HG03045 (cell line): ENCODE data around the gene CNNM3.

Experiments used
- ATAC-seq: cut with Tn5 transposase; IDR thresholded peaks from one replicate; pipeline ENCODE4 v1.9.1; 2021; ENCODE audit warnings: mild to moderate bottlenecking, moderate library complexity; ENCODE audit not compliant: unreplicated experiment

CNNM3 gene

DNA sequence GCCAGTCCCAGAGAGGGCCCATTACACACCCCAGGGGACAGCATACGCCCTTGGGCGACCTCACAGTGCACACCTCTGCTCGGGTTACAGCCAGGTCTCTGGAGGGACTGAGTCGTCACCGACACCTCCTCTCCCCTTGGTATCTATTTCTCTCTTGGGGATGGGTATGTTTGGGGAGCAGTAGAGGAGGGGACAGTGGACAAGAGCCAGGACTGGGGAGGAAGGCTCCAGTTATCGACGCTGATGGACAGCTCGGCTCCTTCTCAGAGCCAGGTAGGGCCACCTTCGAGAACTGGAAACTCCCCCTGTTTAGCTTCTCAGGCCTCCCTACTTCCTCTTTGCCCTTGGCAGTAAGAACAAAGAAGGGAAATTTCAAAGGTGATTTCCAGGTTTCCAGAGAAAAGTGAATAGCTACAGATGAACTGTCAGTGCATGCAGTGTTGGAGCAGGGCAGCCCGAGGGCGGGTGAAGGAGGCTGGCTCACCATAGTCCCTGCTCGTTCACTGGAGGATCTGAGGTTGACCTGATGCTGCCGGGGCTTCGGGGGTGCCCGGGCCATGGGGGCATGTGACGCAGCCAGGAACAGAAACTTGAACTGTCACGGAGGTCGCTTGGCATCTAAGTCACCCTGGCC is 58.2 kb downstream of the CNNM3 start:
- ATAC-seq: peak; percentile 37

- no peak for ATAC-seq
Observed at GRCh38 chr2:96875498-96876268, 59.6 kb downstream of the CNNM3 start.

DNA sequence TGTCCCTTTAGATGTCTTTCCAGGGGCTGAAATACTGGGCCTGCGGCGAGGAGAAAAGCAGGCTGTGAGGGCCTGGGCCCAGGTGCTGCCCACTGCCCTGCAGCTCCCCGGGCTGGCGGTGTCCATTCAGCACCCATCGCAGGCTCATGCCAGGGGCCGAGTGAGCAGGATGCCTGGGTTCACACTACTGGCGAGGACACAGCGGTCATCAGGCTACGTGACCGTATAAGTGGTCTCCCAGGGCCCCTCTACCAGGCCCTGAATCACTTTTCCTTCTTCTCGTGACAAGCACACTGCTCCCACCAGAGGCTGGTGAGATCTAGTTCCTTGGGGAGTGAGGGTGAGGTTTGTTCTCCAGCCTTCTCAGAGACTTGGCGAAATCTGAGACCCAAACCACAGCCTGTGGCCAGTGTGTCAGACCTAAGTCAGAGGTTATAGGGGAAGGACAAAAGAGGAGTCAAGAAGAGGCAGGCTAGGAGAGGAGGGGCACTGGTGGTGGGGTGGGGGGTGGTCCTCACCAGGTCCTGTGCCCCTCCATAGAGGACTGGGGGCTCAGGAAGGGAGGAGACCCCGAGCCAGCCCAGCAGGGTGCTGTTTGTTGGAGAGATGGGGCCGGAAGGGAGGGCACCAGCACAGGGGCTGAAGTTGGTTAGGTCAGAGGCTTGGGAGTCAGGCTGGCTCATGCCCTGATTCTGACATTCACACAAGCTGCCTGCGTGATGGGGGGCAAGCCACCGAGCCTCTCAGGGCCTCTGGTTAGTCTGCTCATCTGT is 60.4 kb downstream of the CNNM3 start:
- ATAC-seq: no peak

DNA sequence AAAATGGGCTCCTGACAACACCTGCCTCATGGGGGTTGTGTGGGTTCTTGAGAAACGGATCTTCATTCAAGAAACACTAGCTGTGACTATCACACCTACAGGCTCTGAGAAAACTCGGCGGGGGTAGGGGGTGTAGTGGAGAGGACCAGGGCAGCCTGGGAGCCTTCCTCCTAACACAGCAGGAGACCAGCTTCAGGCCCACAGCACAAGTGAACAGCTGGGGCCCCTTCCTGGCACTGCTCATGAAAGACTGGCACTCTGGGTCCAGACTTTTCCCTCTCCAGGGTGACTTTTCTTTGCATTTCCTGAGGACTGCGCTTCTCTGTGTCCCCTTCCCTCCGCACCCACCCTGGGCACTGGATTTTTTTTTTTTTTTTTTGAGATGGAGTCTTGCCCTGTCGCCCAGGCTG is 61.0 kb downstream of the CNNM3 start:
- no peak for ATAC-seq

GRCh38 chr2:96877631-96878092 is 61.6 kb downstream of the CNNM3 start:
- ATAC-seq: no peak

DNA sequence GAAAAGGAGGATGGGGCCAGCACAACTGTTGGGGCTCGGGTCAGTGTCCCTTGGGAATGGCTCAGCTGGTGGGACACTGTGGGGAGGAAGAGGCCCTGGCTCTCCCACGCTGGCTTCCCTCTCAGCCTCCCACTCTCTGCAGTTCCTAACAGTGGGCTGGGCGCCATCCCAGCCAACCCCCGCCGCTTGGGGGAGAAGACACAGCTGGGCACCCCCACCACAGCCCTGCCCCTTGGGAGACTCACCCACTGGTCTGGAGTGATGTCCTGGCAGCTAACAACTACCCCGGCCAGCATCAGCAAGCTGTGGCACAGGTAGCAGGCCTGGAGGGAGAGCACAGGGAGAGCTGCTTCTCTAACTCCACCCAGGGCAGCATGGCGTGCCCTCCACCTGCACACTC is 62.1 kb downstream of the CNNM3 start:
- no peak for ATAC-seq

DNA sequence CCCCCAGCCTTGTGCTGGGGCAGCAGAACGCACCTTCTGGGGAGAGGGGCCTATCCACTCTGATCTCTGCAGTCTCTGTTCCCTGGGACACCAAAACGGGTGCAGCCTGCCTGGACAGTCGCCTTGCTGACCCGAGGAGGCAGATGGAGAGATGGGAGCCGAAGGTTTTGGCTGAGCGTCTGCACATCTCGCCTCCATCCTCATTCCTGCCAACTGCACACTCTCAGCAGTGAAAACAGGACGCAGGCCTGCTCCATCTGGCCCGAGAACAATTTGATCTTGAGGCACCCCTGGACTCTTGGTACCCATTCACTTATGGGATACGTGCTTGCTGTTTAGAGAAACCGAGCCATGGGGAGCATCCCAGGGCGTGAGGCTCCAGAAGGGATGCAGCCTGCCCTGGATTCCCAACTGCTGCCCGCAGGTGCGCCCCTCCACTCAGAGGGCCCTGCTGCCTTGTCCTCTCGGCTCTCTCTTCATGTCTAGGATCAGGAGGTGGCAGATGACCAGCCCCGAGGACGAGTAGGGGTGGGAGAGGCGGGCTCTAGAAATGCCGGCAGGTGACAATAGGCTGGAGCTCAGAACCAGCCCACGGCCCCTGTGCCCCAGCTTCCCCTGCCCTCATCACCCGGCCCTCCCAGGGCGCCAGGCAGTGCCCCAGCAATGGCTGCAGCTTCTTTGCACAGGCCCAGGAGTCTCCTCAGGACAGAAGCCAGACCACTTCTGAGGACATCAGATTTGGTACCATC is 62.9 kb downstream of the CNNM3 start:
- no peak for ATAC-seq

DNA sequence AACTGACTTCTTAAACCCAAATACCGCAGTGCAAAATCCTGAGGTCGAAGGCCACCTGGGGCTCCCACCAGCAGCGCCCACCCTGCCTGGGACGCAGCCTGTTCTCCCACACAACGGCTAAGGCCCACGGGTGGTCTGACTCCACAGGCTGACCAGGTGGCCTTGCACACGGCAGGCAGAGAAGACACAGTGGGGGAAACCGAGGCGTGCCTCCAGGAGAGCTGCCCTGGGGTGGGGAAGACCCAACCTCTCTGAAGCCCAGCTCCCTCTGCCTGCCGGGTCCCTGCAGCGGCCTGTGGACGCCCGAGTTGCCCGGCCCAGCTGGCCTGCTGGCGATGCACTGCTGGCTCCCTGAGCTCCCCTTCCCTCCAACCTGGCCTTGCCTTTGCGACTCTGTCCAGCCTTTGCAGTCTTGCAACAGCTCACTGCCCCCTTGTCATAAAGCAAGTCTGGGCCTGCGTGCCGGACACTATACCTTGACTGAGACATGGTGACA is 63.5 kb downstream of the CNNM3 start:
- ATAC-seq: no peak

DNA sequence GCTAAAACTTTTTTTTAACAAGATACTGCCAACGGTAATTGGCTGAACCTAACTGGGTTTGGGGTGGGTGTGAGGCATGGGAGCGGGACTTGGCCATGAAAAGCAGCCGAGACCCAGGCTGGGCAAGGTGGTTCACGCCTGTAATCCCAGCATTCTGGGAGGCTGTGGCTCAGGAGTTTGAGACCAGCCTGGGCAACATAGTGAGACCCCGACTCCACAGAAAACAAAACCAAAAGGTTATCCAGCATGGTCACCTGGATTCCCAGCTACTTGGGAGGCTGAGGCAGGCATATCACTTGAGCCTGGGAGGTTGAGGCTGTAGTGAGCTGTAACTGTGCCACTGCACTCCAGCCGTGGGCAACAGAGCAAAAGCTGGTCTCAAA is 64.8 kb downstream of the CNNM3 start:
- no peak for ATAC-seq

DNA sequence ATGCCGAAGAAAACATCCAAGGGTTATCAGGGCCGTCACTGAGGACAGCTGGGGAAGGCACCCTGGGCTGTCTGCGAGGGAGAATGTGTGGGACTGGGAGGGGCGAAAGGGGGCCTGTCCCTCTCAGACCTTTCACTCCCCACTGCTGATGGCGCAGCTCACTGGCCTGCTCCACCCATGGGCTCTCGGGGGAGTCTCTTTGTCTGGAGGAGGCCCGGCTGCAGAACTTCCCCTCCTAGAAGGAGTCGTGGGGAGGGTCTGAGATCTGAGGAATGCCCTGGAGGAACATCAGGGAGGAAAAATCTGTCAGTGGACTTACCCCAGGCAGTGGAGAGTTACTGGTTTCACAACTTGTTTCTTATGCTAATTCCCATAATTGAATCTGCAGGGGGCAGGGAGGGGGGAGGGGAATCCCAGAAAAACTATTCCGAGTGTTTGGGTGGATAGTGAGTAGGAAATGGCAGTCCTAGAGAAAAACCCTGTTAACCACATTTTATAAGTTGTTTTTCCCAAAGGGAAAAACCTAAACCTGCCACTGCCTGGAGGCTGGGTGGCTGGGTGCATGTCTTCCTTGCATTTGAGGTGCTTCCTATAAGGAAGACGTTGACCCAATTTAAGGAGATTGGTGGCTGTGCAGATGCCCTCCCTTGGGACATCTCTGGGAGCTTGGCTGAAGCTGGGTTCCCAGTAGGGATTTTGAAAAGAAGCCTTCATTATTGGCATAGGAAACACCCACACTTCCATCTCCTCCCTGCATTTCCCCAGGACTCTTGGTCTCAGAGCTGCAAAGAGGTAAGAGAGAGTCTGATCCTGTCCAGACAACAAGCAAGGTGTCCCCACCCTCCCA is 65.5 kb downstream of the CNNM3 start:
- no peak for ATAC-seq

GRCh38 chr2:96882230-96882629 is 66.2 kb downstream of the CNNM3 start:
- ATAC-seq: no peak

DNA sequence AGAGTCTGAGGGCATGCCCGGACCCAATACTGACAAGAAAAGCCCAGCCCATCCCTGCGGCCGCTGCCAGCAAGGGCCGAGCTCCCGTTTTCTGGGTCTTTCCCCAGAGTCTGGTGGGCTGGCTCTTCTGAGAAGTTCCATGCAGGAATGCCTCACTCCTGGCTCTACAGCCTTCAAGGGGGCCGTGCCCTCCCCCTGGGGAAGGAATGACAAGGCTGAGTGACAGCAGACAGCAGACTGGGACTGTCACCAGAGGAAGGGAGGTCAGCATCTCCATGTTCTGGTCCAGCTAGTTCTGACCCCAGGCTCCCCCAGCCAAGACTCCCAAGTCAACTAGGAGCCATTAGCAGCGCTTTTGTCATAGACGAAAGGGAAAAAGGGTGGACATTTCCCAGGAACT is 66.8 kb downstream of the CNNM3 start:
- ATAC-seq: no peak

DNA sequence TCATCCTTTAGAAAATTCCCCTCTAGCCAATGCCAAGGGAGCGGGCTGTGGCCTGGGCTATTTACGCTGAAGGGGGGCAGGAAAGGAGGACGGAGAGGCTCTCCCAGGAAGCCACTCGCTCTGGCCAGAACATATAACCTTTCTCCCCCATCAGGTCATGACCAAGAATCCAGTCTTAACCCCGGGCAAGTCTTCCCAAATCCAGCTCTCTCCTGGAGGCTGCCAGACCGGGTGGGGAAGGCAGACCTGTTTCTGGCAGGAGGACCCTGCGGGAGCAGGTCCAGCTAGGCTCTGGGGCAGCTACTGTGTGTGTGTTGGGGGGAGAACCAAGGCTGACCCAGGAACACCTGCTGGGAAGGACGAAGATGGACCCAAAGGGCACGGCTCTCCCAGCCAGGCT is 67.2 kb downstream of the CNNM3 start:
- no peak for ATAC-seq
